ENCODE results near the gene ISX.
A peak's percentile ranks its signal among the peaks of the same experiment; 100 is the strongest.

Gene ISX

GRCh38 chr22:35051791-35052190, 14.2 kb upstream of the ISX start:
- DNase-seq: no peak

DNA sequence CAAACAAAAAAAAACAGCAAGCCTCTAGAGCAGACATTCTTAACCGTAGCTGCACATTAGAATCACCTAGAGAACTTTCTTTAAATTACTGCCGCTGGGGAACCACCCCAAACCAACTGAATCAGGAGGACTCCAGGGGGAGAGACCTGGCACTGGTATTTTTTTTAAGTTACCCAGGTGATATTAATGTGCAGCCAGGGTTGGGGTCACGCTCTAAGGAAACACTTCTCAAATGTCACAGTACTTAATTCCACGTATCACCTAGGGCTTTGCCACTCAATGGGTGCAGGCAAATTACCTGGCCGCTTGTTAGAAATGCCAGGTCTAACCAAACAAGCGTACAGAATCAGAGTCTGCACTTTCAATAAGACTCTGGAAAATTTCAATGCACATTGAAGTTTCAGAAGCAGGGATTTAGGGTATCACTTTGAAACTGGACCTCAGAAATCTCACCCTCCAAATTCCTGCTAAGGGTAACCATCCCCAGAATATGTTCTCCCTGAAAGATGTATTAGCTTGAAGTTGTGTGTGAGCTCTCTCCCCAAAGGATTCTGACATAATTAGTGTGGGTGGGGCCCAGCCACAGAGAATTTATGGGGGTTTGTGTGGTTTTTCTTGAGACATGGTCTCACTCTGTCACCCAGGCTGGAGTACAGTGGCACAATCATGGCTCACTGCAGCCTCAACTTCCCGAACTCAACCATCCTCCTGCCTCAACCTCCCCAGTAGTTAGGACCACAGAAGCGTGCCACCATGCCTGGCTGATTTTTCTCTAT, 12.7 kb upstream of the ISX start:
- no peak for DNase-seq

DNA sequence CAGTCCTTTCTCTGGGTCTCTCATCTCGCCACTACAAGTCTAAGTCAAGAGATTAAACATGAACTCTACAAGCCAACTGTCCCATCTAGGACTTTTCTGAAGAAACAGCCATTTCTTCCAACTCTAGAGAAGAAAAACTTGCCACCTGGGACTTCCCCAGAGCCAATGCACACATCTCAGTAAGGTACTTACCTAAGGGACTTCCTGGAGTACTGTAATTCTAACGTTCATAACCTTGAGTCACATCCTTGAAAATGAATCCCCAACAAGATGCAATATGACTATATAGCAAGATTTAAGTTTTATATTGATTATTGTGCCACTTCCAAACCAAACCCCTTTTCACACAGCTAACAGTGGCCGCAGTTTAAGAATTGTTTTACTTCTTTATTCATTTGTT, 11.9 kb upstream of the ISX start:
- DNase-seq: no peak

GRCh38 chr22:35056486-35056885, 9.5 kb upstream of the ISX start:
- no peak for DNase-seq

- DNase-seq: no peak
Observed at GRCh38 chr22:35057155-35057554, 8.8 kb upstream of the ISX start.

- no peak for DNase-seq
Observed at GRCh38 chr22:35059632-35060031, 6.3 kb upstream of the ISX start.

GRCh38 chr22:35064664-35065063, 1.3 kb upstream of the ISX start:
- DNase-seq: no peak

GRCh38 chr22:35065183-35065582, 775 bp upstream of the ISX start:
- no peak for DNase-seq

GRCh38 chr22:35066768-35067167, 810 bp downstream of the ISX start:
- no peak for DNase-seq

GRCh38 chr22:35069541-35069940, 3.6 kb downstream of the ISX start:
- no peak for DNase-seq

- no peak for DNase-seq
Observed at GRCh38 chr22:35070451-35071093, 4.6 kb downstream of the ISX start.

DNA sequence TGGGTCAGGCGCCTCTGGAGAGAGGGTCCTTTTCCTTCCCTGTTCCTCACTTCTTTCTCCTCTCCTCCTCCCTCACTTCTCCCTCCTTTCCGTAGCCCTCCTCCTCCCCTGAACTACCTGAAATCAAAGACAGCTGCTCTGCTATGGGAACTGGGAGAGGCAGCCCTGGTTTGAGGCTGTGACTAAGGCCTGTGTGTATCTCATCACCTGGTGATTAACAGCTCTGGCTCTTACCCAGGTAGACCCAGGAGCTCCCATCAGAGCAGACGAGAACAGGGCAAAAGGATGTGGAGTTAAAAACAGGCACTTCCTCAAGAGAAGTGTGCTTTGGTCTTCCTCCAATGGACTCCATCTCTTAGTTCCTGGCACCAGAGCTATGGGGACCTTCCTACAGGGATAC, 5.8 kb downstream of the ISX start:
- no peak for DNase-seq

DNA sequence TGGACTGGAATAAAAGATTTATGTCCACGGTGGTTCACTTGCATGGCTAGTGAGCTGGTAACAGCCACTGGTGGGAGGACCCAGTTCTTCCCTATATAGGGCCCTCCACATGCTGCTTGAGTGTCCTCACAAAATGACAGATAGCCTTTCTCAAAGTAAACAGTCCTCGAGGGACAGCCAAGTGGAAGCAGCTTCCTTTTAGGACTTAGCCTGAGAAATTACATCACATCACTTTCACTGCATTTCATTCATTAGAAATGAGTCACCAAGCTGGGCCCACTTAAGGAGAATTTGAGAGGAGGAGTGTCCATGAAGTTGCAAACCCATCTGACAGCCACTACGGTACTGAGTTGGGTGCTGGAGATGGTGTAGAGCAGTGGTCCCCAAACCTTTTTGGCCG, 7.0 kb downstream of the ISX start:
- no peak for DNase-seq

- no peak for DNase-seq
Observed at GRCh38 chr22:35074583-35074982, 8.6 kb downstream of the ISX start.

GRCh38 chr22:35076630-35077029, 10.7 kb downstream of the ISX start:
- peak in 1 of 56 donors; percentile 3 for DNase-seq

DNA sequence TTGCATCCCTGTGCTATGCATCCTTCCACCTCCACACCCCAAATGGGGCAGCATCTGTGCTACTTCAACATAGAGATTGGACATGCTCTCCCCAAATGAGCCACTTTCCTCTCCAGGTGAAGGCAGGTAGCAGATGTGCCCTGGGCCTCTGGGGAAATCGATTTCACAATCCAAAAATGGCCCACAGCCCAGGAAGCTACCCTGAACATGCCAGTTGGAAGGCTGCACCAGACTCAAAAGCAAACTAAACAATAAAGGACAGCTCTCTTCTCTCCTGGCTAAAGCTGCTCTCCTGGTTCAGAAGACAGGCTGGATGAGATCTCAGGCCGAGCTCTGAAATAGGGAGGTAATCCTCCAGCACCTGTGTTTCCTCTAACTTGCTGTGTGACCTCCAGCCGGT, 19.7 kb downstream of the ISX start:
- no peak for DNase-seq

DNA sequence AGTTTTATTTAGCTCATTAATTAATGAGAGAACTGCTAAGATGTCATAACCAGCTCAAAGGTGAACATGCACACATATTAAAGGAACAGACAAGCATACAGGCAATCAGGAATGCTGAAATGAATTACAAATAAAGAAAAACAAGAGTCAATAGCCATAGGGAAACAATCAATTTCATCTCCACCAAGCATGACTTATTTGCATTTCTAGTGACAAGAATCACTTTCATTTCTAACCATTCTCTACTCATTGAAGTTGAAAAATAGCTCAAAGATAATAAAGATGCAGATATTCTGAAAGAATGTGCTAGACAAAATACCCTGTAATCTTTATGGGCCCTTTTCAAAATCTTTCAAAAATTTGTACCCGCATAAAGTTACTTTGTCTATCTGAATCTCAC, 23.2 kb downstream of the ISX start:
- no peak for DNase-seq

DNA sequence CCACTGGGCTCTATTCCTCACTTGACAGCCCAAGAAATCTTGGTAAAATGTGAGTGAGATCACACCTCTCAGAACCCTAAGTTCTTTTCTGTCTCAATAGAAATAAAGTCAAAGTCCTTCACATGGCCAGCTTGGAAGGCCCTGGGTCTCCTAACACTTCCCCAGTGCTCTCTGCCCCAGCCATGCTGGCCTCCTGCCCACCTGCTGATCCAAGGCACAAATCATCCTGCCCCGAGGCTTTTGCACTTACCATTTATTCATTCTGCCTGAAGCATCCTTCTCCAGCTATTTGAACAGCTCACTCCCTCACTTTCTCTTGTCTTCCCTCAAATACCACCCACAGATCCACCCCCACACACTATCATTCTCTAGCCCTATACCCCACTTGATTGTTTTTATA, 26.4 kb downstream of the ISX start:
- no peak for DNase-seq

- DNase-seq: no peak
Observed at GRCh38 chr22:35098921-35099320, 33.0 kb downstream of the ISX start.

GRCh38 chr22:35099883-35100282, 33.9 kb downstream of the ISX start:
- DNase-seq: no peak

GRCh38 chr22:35102663-35103062, 36.7 kb downstream of the ISX start:
- DNase-seq: peak in 1 of 56 donors; percentile 1

GRCh38 chr22:35103761-35104160, 37.8 kb downstream of the ISX start:
- DNase-seq: no peak

DNA sequence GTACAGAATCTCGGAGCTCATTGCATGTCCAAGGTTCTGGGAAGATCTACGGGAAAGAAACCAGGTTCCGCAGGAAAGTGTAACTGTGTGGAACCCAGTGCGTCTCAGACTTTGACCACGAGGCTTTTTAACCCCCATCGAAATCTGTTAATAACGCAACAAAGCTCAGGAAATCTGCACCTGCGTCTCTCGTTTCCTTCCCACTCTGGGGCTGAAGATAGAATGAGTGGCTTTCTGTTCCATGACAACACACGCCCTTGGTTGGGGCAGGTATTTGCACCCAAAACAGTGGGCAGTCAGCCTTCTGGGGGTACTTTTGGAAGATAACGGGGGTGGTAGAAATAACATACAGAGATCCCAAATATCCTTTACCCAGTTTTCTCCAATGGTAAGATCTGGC, 38.5 kb downstream of the ISX start:
- DNase-seq: no peak

All from nucleus accumbens (tissue), 56 donors.